ENCODE data around the gene ESM1.
"Not testable (repeated sequence)": the region's sequence is repeated elsewhere in the genome, so short reads cannot be mapped to it uniquely, and the experiment has no call there.

The ESM1 gene

GRCh38 chr5:54985301-54986268 lies at the start of gene ESM1:
TSS of gene ESM1 (minus strand) at chr5:54985593. CDS start at chr5:54985517, 76 bp downstream.
- in situ Hi-C loops (cut with HindIII; ENCODE audit: low pct_unique_long_range_greater_than_20kb, low sequenced_read_pairs) = no loop called here
- DNase-seq (ENCODE audit: low read depth in 1 of 2, low spot score in 1 of 2) = peak; percentile 25 to 69
- no peak for TF ChIP-seq JUND (IDR thresholded peaks at IDR 0.05; ENCODE audit: low read depth)

- no peak for DNase-seq (ENCODE audit: low read depth in 1 of 2, low spot score in 1 of 2)
- in situ Hi-C loops (cut with HindIII; ENCODE audit: low pct_unique_long_range_greater_than_20kb, low sequenced_read_pairs) = no loop called here
- TF ChIP-seq JUND (IDR thresholded peaks at IDR 0.05; ENCODE audit: low read depth) = no peak
Measured at GRCh38 chr5:55033568-55033967, 48.2 kb upstream of the ESM1 start.

- no peak for DNase-seq (ENCODE audit: low read depth in 1 of 2, low spot score in 1 of 2)
- TF ChIP-seq JUND (IDR thresholded peaks at IDR 0.05; ENCODE audit: low read depth) = no peak
- in situ Hi-C loops (cut with HindIII; ENCODE audit: low pct_unique_long_range_greater_than_20kb, low sequenced_read_pairs) = no loop called here
Measured at GRCh38 chr5:55031492-55031891, 46.1 kb upstream of the ESM1 start.

GRCh38 chr5:55030676-55031369 lies 45.4 kb upstream of the ESM1 start:
- in situ Hi-C loops (cut with HindIII; ENCODE audit: low pct_unique_long_range_greater_than_20kb, low sequenced_read_pairs) = no loop called here
- TF ChIP-seq JUND (IDR thresholded peaks at IDR 0.05; ENCODE audit: low read depth) = no peak
- DNase-seq (ENCODE audit: low read depth in 1 of 2, low spot score in 1 of 2) = no peak

GRCh38 chr5:55030220-55030619 lies 44.8 kb upstream of the ESM1 start:
- TF ChIP-seq JUND (IDR thresholded peaks at IDR 0.05; ENCODE audit: low read depth) = no peak
- DNase-seq (ENCODE audit: low read depth in 1 of 2, low spot score in 1 of 2) = no peak
- in situ Hi-C loops (cut with HindIII; ENCODE audit: low pct_unique_long_range_greater_than_20kb, low sequenced_read_pairs) = no loop called here

- no peak for TF ChIP-seq JUND (IDR thresholded peaks at IDR 0.05; ENCODE audit: low read depth)
- DNase-seq (ENCODE audit: low read depth in 1 of 2, low spot score in 1 of 2) = no peak
- in situ Hi-C loops (cut with HindIII; ENCODE audit: low pct_unique_long_range_greater_than_20kb, low sequenced_read_pairs) = no loop called here
Measured at GRCh38 chr5:55027595-55027994, 42.2 kb upstream of the ESM1 start.

- DNase-seq (ENCODE audit: low read depth in 1 of 2, low spot score in 1 of 2) = no peak
- TF ChIP-seq JUND (IDR thresholded peaks at IDR 0.05; ENCODE audit: low read depth) = no peak
- in situ Hi-C loops (cut with HindIII; ENCODE audit: low pct_unique_long_range_greater_than_20kb, low sequenced_read_pairs) = no loop called here
Measured at GRCh38 chr5:55022450-55022849, 37.1 kb upstream of the ESM1 start.

GRCh38 chr5:55021821-55022220 lies 36.4 kb upstream of the ESM1 start:
- no peak for DNase-seq (ENCODE audit: low read depth in 1 of 2, low spot score in 1 of 2)
- no peak for TF ChIP-seq JUND (IDR thresholded peaks at IDR 0.05; ENCODE audit: low read depth)
- in situ Hi-C loops (cut with HindIII; ENCODE audit: low pct_unique_long_range_greater_than_20kb, low sequenced_read_pairs) = no loop called here

GRCh38 chr5:55021410-55021809 lies 36.0 kb upstream of the ESM1 start:
- peak in 1 of 2 experiments; percentile 25 for DNase-seq (ENCODE audit: low read depth in 1 of 2, low spot score in 1 of 2)
- TF ChIP-seq JUND (IDR thresholded peaks at IDR 0.05; ENCODE audit: low read depth) = no peak
- in situ Hi-C loops (cut with HindIII; ENCODE audit: low pct_unique_long_range_greater_than_20kb, low sequenced_read_pairs) = no loop called here

GRCh38 chr5:55010149-55010548 lies 24.8 kb upstream of the ESM1 start:
- in situ Hi-C loops (cut with HindIII; ENCODE audit: low pct_unique_long_range_greater_than_20kb, low sequenced_read_pairs); DNase-seq (ENCODE audit: low read depth in 1 of 2, low spot score in 1 of 2): not testable (repeated sequence)

- no peak for DNase-seq (ENCODE audit: low read depth in 1 of 2, low spot score in 1 of 2)
- in situ Hi-C loops (cut with HindIII; ENCODE audit: low pct_unique_long_range_greater_than_20kb, low sequenced_read_pairs) = no loop called here
- TF ChIP-seq JUND (IDR thresholded peaks at IDR 0.05; ENCODE audit: low read depth) = no peak
Measured at GRCh38 chr5:55004729-55005128, 19.3 kb upstream of the ESM1 start.

GRCh38 chr5:55003432-55004065 lies 18.2 kb upstream of the ESM1 start:
- no peak for DNase-seq (ENCODE audit: low read depth in 1 of 2, low spot score in 1 of 2)
- in situ Hi-C loops (cut with HindIII; ENCODE audit: low pct_unique_long_range_greater_than_20kb, low sequenced_read_pairs) = no loop called here

GRCh38 chr5:55002166-55002565 lies 16.8 kb upstream of the ESM1 start:
- in situ Hi-C loops (cut with HindIII; ENCODE audit: low pct_unique_long_range_greater_than_20kb, low sequenced_read_pairs); DNase-seq (ENCODE audit: low read depth in 1 of 2, low spot score in 1 of 2): not testable (repeated sequence)

More at GRCh38 chr5:55003432-55004065, 18.2 kb upstream of the ESM1 start:
- no peak for TF ChIP-seq JUND (IDR thresholded peaks at IDR 0.05; ENCODE audit: low read depth)
